ENCODE measurements around the gene TMEM131. TPM values are rescaled to one million over a fixed set of nuclear protein-coding genes. Genes with fewer than 3 reads are reported as not detected.

The TMEM131 gene
- total RNA-seq, 2 donors from 2014 or later, result 20.0 to 21.4 TPM

- no peak for TF ChIP-seq CTCF (IDR thresholded peaks at IDR 0.05)
- TF ChIP-seq POLR2A (IDR thresholded peaks at IDR 0.05), result no peak
- no peak for DNase-seq
- H3K27ac ChIP-seq, result no peak overlapping the region
- intact Hi-C loops (cut with DNase I), result no loop called here
- no peak for ATAC-seq
- H3K27me3 ChIP-seq, result no peaks in the 10 kb centered on the region
- no peaks in the 10 kb centered on the region for H3K36me3 ChIP-seq (replicated peaks in 1 of 2; ENCODE audit: insufficient read depth in 1 of 2, low read depth in 2 of 2)
- peaks cover 0 to 11% (median 0%) of the 10 kb centered on the region in 3 donors for H3K9me3 ChIP-seq
- no peaks in the 10 kb centered on the region for H3K4me1 ChIP-seq
- H3K4me3 ChIP-seq, result no peak overlapping the region
- WGBS, 2 donors, result 83% methylated on average over 7 of the region's 7 CpGs
Observed at GRCh38 chr2:97727296-97727695, 268.5 kb downstream of the TMEM131 start.

GRCh38 chr2:97726261-97727064 lies 269.3 kb downstream of the TMEM131 start:
- Histone ChIP-seq H3K27ac (no peak overlapping the region), H3K4me3 (no peak overlapping the region), H3K27me3 (no peaks in the 10 kb centered on the region), H3K36me3 (replicated peaks in 1 of 2; ENCODE audit: insufficient read depth in 1 of 2, low read depth in 2 of 2) (no peaks in the 10 kb centered on the region), H3K9me3 (peaks cover 0 to 11% (median 0%) of the 10 kb centered on the region in 3 donors), H3K4me1 (no peaks in the 10 kb centered on the region)
- 39 to 65% methylated on average over 4 of the region's 4 CpGs for WGBS, 2 donors
- TF ChIP-seq POLR2A (IDR thresholded peaks at IDR 0.05) (no peak), CTCF (IDR thresholded peaks at IDR 0.05) (no peak)
- intact Hi-C loops (cut with DNase I), result no loop called here
- ATAC-seq, result no peak
- DNase-seq, result no peak

- intact Hi-C loops (cut with DNase I), result no loop called here
- H3K27ac ChIP-seq, result no peak overlapping the region
- WGBS, 2 donors, result 85 to 89% methylated on average over 31 of the region's 31 CpGs
- H3K27me3 ChIP-seq, result no peaks in the 10 kb centered on the region
- no peaks in the 10 kb centered on the region for H3K36me3 ChIP-seq (replicated peaks in 1 of 2; ENCODE audit: insufficient read depth in 1 of 2, low read depth in 2 of 2)
- no peak for DNase-seq
- no peak for ATAC-seq
- H3K4me1 ChIP-seq, result no peaks in the 10 kb centered on the region
- no peak overlapping the region for H3K4me3 ChIP-seq
- no peak for TF ChIP-seq POLR2A (IDR thresholded peaks at IDR 0.05)
- TF ChIP-seq CTCF (IDR thresholded peaks at IDR 0.05), result no peak
- H3K9me3 ChIP-seq, result peaks cover 0 to 5% (median 0%) of the 10 kb centered on the region in 3 donors
Observed at GRCh38 chr2:97724946-97725688, 270.6 kb downstream of the TMEM131 start.

- no peaks in the 10 kb centered on the region for H3K36me3 ChIP-seq (replicated peaks in 1 of 2; ENCODE audit: insufficient read depth in 1 of 2, low read depth in 2 of 2)
- DNase-seq (no peak), ATAC-seq (no peak)
Observed at GRCh38 chr2:97724501-97724900, 271.2 kb downstream of the TMEM131 start.

More at GRCh38 chr2:97724501-97724900, 271.2 kb downstream of the TMEM131 start:
- no peaks in the 10 kb centered on the region for H3K27me3 ChIP-seq
- intact Hi-C loops (cut with DNase I), result no loop called here
- no peaks in the 10 kb centered on the region for H3K9me3 ChIP-seq
- H3K4me1 ChIP-seq, result no peaks in the 10 kb centered on the region
- TF ChIP-seq CTCF (IDR thresholded peaks at IDR 0.05) (no peak), POLR2A (IDR thresholded peaks at IDR 0.05) (no peak)
- WGBS, 2 donors, result 69 to 75% methylated on average over 17 of the region's 17 CpGs
- H3K4me3 ChIP-seq, result no peak overlapping the region
- no peak overlapping the region for H3K27ac ChIP-seq
